Mammary epithelial cell (primary cell): Measurements from ENCODE around the gene ABCA10.

Experiments
- EZH2 ChIP-seq: IDR thresholded peaks from 2 replicates; pipeline ENCODE4 v1.6.1; 2012; ENCODE audit warnings: low read length, inconsistent platforms, borderline replicate concordance
- TF ChIP-seq, protein P1 (sequence below), 2 donors: IDR thresholded peaks in 1 of 2; conservative IDR thresholded peaks in 1 of 2; 2 replicates each; pipeline ENCODE4 v1.5.1; 2011 to 2012; ENCODE audit warnings: inconsistent platforms in 2 of 2, low read length in 2 of 2, mild to moderate bottlenecking in 2 of 2, control low read depth in 1 of 2, low read depth in 1 of 2; ENCODE audit not compliant: insufficient read depth in 1 of 2; ENCODE audit errors: extremely low read depth in 1 of 2

DNA sequence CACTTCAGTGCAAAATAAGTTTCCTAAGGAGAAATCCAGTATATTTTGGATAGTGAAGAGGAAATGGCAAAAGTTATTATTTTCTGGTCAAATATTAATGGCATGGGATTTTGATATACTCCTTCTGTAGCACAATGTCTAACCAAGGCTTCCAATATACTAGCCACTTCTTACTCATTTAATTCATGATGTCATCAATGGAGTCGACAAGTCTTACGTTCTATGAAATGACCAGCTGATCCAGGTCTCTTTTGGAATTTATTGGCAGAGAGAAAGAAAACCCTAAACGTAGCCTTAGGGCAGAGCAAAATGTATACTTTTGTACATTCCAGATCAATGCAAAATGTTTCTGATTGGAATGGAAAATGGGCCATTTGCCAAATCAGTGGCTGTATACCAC is 8.3 kb upstream of the ABCA10 start:
- TF ChIP-seq, protein P1, sequence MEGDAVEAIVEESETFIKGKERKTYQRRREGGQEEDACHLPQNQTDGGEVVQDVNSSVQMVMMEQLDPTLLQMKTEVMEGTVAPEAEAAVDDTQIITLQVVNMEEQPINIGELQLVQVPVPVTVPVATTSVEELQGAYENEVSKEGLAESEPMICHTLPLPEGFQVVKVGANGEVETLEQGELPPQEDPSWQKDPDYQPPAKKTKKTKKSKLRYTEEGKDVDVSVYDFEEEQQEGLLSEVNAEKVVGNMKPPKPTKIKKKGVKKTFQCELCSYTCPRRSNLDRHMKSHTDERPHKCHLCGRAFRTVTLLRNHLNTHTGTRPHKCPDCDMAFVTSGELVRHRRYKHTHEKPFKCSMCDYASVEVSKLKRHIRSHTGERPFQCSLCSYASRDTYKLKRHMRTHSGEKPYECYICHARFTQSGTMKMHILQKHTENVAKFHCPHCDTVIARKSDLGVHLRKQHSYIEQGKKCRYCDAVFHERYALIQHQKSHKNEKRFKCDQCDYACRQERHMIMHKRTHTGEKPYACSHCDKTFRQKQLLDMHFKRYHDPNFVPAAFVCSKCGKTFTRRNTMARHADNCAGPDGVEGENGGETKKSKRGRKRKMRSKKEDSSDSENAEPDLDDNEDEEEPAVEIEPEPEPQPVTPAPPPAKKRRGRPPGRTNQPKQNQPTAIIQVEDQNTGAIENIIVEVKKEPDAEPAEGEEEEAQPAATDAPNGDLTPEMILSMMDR (conservative IDR thresholded peaks at IDR 0.05 in 1 of 2, IDR thresholded peaks at IDR 0.05 in 1 of 2; ENCODE audit: extremely low read depth in 1 of 2, insufficient read depth in 1 of 2, low read depth in 1 of 2, low read length in 2 of 2), result no peak
- no peak for TF ChIP-seq EZH2
